Natural killer cell treated with Interleukin-12 subunit alpha and Interleukin-12 subunit beta and Interleukin-15 and Interleukin-18, amount 100 ng/mL, for 72 hours (primary cell): ENCODE results near the gene LEF1. TPM values are rescaled to one million over a fixed set of nuclear protein-coding genes. Genes with fewer than 3 reads are reported as not detected.
"Not testable (repeated sequence)": the region's sequence is repeated elsewhere in the genome, so short reads cannot be mapped to it uniquely, and the experiment has no call there.

Source experiments
- ATAC-seq, 2 donors: fragments of 150-1000 bp; cut with Tn5 transposase in 1 of 2; sonication (Bioruptor Pico), chemical (Tn5 transposase) in 1 of 2; 2 replicates each; pipeline ENCODE4 v1.10.0; 2021
- DNase-seq: peaks from one replicate; pipeline ENCODE4 v3.0.0; 2022; ENCODE audit warnings: low spot score
- H3K27ac Mint-ChIP-seq, 2 donors: 1 replicate in 1 of 2; 2 replicates in 1 of 2; pipeline ENCODE4 v1.8.0; 2022; ENCODE audit warnings: mixed read lengths in 2 of 2, mild to moderate bottlenecking in 1 of 2, moderate library complexity in 1 of 2
- H3K27me3 Mint-ChIP-seq, 2 donors: 1 replicate in 1 of 2; 2 replicates in 1 of 2; pipeline ENCODE4 v1.8.0; 2022; ENCODE audit warnings: mixed read lengths in 2 of 2
- H3K36me3 Mint-ChIP-seq: one replicate; pipeline ENCODE4 v1.8.0; 2022; ENCODE audit warnings: mixed read lengths
- H3K4me1 Mint-ChIP-seq, 2 donors: 1 replicate in 1 of 2; 2 replicates in 1 of 2; pipeline ENCODE4 v1.8.0; 2022; ENCODE audit warnings: low read depth in 2 of 2, mixed read lengths in 2 of 2, mild to moderate bottlenecking in 1 of 2
- H3K4me3 Mint-ChIP-seq: one replicate; pipeline ENCODE4 v1.8.0; 2022; ENCODE audit warnings: mixed read lengths
- H3K9me3 Mint-ChIP-seq: 2 replicates; pipeline ENCODE4 v1.8.0; 2022; ENCODE audit warnings: mixed read lengths
- total RNA-seq, 2 donors: library from RNA; stranded (reverse); gene quantifications; one replicate each; pipeline ENCODE4 v1.2.3, GENCODE V29; 2022

Gene LEF1
- total RNA-seq, 2 donors from 2014 or later: 8.4 to 22.7 TPM

GRCh38 chr4:108031427-108032083 lies 137.2 kb downstream of the LEF1 start:
- Mint-ChIP-seq H3K36me3 (peaks cover 14% of the 10 kb centered on the region), H3K4me3 (no peak overlapping the region), H3K4me1 (peaks cover 15 to 16% of the 10 kb centered on the region in 2 donors), H3K27ac (peak overlapping the region in 1 of 2 donors; percentile 60), H3K27me3 (no peaks in the 10 kb centered on the region), H3K9me3 (no peaks in the 10 kb centered on the region)
- ATAC-seq (no peak), DNase-seq (no peak)

- Mint-ChIP-seq H3K27me3 (no peaks in the 10 kb centered on the region), H3K36me3 (peaks cover 15% of the 10 kb centered on the region), H3K27ac (peak overlapping the region in 1 of 2 donors; percentile 11), H3K4me1 (peaks cover 15 to 16% of the 10 kb centered on the region in 2 donors), H3K9me3 (no peaks in the 10 kb centered on the region), H3K4me3 (no peak overlapping the region)
- ATAC-seq: peak; percentile 68 to 71
- no peak for DNase-seq
Observed at GRCh38 chr4:108030332-108030731, 138.4 kb downstream of the LEF1 start.

DNA sequence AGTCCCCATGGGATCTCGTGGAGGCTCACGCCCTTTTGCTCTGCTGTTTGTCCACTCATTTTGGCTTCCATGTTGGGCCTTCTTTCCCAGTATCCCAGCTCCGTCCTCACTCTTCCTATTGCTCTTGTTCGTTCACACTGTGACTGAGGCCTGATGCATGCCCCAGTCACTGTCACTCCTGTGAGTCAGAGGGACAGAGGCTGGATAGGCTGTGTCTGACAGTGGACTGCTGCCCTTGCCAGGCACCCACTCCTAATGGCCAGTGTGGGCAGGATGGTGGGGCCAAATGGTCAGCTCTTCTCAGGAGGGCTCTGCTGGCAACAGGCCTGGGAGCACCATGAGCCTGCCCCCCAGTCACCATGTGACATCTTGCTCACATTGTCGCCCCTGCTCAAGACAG lies 139.0 kb downstream of the LEF1 start:
- DNase-seq (no peak), ATAC-seq (peak in 1 of 2 donors; percentile 35)
- H3K27ac Mint-ChIP-seq: peak overlapping the region in 1 of 2 donors; percentile 11
- peaks cover 18% of the 10 kb centered on the region for H3K36me3 Mint-ChIP-seq
- no peaks in the 10 kb centered on the region for H3K9me3 Mint-ChIP-seq
- H3K4me3 Mint-ChIP-seq: no peak overlapping the region
- peaks cover 15 to 16% of the 10 kb centered on the region in 2 donors for H3K4me1 Mint-ChIP-seq
- no peaks in the 10 kb centered on the region for H3K27me3 Mint-ChIP-seq

- Mint-ChIP-seq H3K4me3 (no peak overlapping the region), H3K27me3 (no peaks in the 10 kb centered on the region), H3K4me1 (peaks cover 15 to 16% of the 10 kb centered on the region in 2 donors), H3K9me3 (no peaks in the 10 kb centered on the region), H3K27ac (peak overlapping the region in 1 of 2 donors; percentile 11), H3K36me3 (peaks cover 19% of the 10 kb centered on the region)
- DNase-seq (no peak), ATAC-seq (peak; percentile 34 to 55)
Observed at GRCh38 chr4:108029016-108029720, 139.6 kb downstream of the LEF1 start.

DNA sequence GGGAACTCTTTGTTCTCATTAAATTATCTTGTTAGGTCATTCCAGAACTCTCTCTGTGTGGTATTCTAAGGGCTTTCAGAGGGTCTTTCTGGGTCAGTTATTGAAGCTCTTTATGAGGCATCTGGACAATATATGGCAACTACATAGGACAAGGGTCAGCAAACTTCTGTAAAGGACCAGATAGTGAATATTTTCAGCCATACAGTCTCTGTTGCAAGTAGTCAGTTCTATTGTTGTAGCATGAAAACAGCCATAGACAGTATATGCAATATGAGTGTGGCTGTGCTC lies 143.9 kb downstream of the LEF1 start:
- no peak for DNase-seq
- Mint-ChIP-seq H3K27ac (no peak overlapping the region), H3K9me3 (no peaks in the 10 kb centered on the region), H3K4me3 (no peak overlapping the region), H3K36me3 (peaks cover 15% of the 10 kb centered on the region), H3K27me3 (no peaks in the 10 kb centered on the region), H3K4me1 (peaks cover 7 to 9% of the 10 kb centered on the region in 2 donors)
- no peak for ATAC-seq

GRCh38 chr4:108024085-108024877 lies 144.5 kb downstream of the LEF1 start:
- no peak for ATAC-seq
- H3K4me1 Mint-ChIP-seq: peaks cover 2 to 3% of the 10 kb centered on the region in 2 donors
- no peak overlapping the region for H3K4me3 Mint-ChIP-seq
- peaks cover 11% of the 10 kb centered on the region for H3K36me3 Mint-ChIP-seq
- no peak for DNase-seq
- H3K27ac Mint-ChIP-seq: no peak overlapping the region
- H3K9me3 Mint-ChIP-seq: no peaks in the 10 kb centered on the region
- H3K27me3 Mint-ChIP-seq: no peaks in the 10 kb centered on the region

GRCh38 chr4:108018884-108019187 lies 149.9 kb downstream of the LEF1 start:
- Mint-ChIP-seq H3K27ac (no peak overlapping the region), H3K4me3 (no peak overlapping the region), H3K9me3 (no peaks in the 10 kb centered on the region), H3K4me1 (no peaks in the 10 kb centered on the region), H3K27me3 (no peaks in the 10 kb centered on the region), H3K36me3 (peaks cover 10% of the 10 kb centered on the region)
- no peak for ATAC-seq
- no peak for DNase-seq

DNA sequence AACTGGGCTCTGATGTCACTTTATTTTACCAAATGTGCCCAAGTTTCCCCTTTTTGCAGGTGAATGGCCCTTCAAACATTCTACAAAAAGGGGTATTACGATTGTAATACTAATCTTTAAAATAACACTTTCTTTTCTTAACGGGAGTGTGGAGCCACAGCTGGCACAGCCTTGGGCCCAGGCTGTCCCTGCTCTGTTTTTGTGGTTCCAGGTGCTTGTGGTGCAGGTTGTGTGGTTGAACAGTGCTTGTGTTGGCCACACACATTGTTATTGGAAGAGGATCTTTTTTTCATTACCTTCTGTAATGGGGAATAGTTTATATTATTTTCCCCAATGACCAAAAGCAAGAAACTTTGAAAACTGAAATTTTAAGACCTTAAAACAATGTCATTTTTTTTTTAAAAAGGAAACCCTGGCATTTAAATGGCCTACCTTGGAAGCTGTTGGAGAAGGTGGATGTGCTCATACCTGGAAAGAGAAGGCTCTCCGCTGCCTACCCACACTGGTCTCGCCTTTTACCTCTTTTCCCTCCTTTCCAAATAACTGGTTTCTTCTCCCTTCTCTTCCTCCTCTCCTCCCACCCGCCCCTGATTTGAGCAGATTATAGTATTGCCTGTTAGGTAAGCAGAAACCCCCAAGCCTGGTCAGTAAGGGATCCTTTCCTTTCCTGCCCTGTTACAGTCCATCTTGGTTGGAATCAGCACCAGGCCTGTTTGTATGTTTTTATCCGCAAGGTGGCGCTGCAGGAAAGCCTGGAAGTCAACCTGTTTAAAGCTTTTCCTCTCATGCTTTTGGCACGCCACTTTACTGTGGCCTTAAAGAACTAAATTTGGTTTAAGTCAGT lies 150.5 kb downstream of the LEF1 start:
- ATAC-seq (peak; percentile 51 to 61), DNase-seq (peak; percentile 86)
- Mint-ChIP-seq H3K4me3 (no peak overlapping the region), H3K36me3 (peaks cover 10% of the 10 kb centered on the region), H3K9me3 (no peaks in the 10 kb centered on the region), H3K27me3 (no peaks in the 10 kb centered on the region), H3K27ac (no peak overlapping the region), H3K4me1 (no peaks in the 10 kb centered on the region)

DNA sequence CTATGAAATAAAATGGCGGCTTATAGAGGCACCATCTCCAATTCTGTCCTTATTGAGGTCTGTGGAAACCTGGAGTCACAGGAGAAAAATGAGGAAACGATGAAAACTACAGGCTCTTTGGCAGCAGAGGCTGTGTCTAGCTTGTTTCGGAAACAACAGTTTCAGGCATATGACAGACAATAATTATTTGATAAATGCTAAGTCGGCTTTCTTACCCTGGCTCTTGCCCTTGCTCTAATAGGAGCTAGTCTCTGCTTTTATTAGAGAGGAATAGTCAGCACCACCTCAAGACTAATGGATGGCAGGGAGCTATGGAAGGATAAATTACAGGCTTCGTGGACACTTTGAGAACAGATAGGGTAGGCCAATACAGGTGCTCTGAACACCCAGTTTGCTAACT lies 154.8 kb downstream of the LEF1 start:
- Mint-ChIP-seq H3K36me3 (peaks cover 10% of the 10 kb centered on the region), H3K27ac (no peak overlapping the region), H3K9me3 (no peaks in the 10 kb centered on the region), H3K4me3 (no peak overlapping the region), H3K27me3 (no peaks in the 10 kb centered on the region), H3K4me1 (peaks cover 0 to 6% of the 10 kb centered on the region in 2 donors)
- DNase-seq: no peak
- no peak for ATAC-seq

GRCh38 chr4:108013327-108013726 lies 155.4 kb downstream of the LEF1 start:
- no peak for DNase-seq
- H3K27me3 Mint-ChIP-seq: no peaks in the 10 kb centered on the region
- no peak overlapping the region for H3K4me3 Mint-ChIP-seq
- H3K9me3 Mint-ChIP-seq: no peaks in the 10 kb centered on the region
- peaks cover 10% of the 10 kb centered on the region for H3K36me3 Mint-ChIP-seq
- ATAC-seq: no peak
- H3K4me1 Mint-ChIP-seq: peaks cover 0 to 9% of the 10 kb centered on the region in 2 donors
- no peak overlapping the region for H3K27ac Mint-ChIP-seq

DNA sequence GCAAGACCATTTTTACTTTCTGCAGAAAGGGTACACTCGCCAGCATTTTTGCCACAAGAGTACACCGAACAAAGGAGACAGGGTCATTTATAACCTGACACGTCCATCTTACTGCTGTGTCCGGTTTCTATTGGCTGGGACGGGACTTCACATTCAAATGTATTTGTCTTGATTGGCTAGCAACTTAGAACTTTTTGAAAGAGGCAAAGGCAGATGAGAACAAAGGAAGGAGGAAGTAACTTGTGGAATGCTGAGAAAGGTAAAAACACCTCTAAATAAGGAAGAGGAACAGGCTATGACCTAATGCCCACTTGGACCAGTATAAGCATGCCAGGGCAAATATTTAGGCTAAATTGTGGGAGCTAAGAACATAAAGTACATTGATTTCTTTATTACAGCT lies 156.3 kb downstream of the LEF1 start:
- Mint-ChIP-seq H3K36me3 (peaks cover 10% of the 10 kb centered on the region), H3K4me1 (peaks cover 0 to 10% of the 10 kb centered on the region in 2 donors)
- ATAC-seq, H3K27me3 Mint-ChIP-seq, H3K4me3 Mint-ChIP-seq, DNase-seq, H3K27ac Mint-ChIP-seq, H3K9me3 Mint-ChIP-seq: not testable (repeated sequence)

DNA sequence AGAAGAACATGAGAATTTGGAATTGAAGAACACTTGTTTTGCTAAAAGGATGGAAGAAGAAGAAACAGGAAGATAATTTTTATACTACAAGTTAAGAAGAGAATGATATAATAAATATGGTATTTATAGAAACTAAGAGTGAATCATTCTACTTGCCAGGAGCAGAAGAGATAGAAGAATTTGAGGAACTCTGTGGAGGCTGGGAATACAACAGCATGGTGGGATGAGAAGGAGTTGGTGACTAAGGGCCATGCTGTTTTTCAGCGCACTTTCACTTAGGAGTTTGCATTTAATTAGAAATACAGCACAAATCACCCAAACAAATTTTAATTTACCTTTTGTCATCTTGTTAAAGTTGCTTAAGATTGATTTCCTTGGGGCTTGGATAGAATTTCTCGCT lies 158.6 kb downstream of the LEF1 start:
- no peaks in the 10 kb centered on the region for H3K27me3 Mint-ChIP-seq
- peaks cover 4% of the 10 kb centered on the region for H3K36me3 Mint-ChIP-seq
- no peak overlapping the region for H3K27ac Mint-ChIP-seq
- no peaks in the 10 kb centered on the region for H3K9me3 Mint-ChIP-seq
- ATAC-seq: no peak
- DNase-seq: no peak
- H3K4me3 Mint-ChIP-seq: no peak overlapping the region
- peaks cover 0 to 10% of the 10 kb centered on the region in 2 donors for H3K4me1 Mint-ChIP-seq

- peaks cover 0 to 10% of the 10 kb centered on the region in 2 donors for H3K4me1 Mint-ChIP-seq
- H3K27me3 Mint-ChIP-seq: no peaks in the 10 kb centered on the region
- no peaks in the 10 kb centered on the region for H3K9me3 Mint-ChIP-seq
- ATAC-seq (no peak), DNase-seq (no peak)
- H3K36me3 Mint-ChIP-seq: no peaks in the 10 kb centered on the region
- no peak overlapping the region for H3K27ac Mint-ChIP-seq
- H3K4me3 Mint-ChIP-seq: no peak overlapping the region
Observed at GRCh38 chr4:108008721-108009120, 160.0 kb downstream of the LEF1 start.
